Right cardiac atrium (tissue), 5 donors: Measurements from ENCODE around the gene SLC5A2. TPM values are rescaled to one million over a fixed set of nuclear protein-coding genes. Genes with fewer than 3 reads are reported as not detected.
"Not testable (repeated sequence)": the region's sequence is repeated elsewhere in the genome, so short reads cannot be mapped to it uniquely, and the experiment has no call there.

Experiments used
- ATAC-seq, 2 donors: fragments of 200-7000 bp; cut with Tn5 transposase; one replicate each; pipeline versions ENCODE4 v1.8.0 to v1.9.1; 2020; ENCODE audit warnings: moderate library complexity in 2 of 2, mild to moderate bottlenecking in 1 of 2
- DNase-seq, 3 donors: peaks; one replicate each; pipeline ENCODE4 v3.0.0-alpha.2; 2020
- H3K27ac ChIP-seq: one replicate; pipeline ENCODE4 v1.5.1; 2013; ENCODE audit warnings: mild to moderate bottlenecking, low read length, control low read depth, moderate library complexity
- H3K27me3 ChIP-seq: one replicate; pipeline ENCODE4 v1.6.1; 2013; ENCODE audit not compliant: control insufficient read depth, insufficient read depth
- H3K4me1 ChIP-seq: one replicate; pipeline ENCODE4 v1.6.1; 2013; ENCODE audit warnings: low read length; ENCODE audit not compliant: control insufficient read depth, insufficient read depth
- H3K4me3 ChIP-seq: one replicate; pipeline ENCODE4 v1.5.1; 2013; ENCODE audit warnings: low read length, control low read depth
- H3K9me3 ChIP-seq: one replicate; pipeline ENCODE4 v1.6.1; 2013; ENCODE audit warnings: low read length; ENCODE audit not compliant: control insufficient read depth
- WGBS: extraction: QIAGEN DNeasy Blood & Tissue Kit; methylation state at CpG from one replicate; pipeline ENCODE4 v1.1.7; 2013; 5-methylcytosine and 5-hydroxymethylcytosine counted together
- intact Hi-C, 4 donors: fragments of 100-400 bp; cut with DNase I; formaldehyde crosslinking; loops; one replicate each; pipeline versions ENCODE4 v1.11.0 to v1.14.0; 2022 to 2023
- long read RNA-seq, 4 donors: library from polyadenylated mRNA; unstranded; transcript quantifications; one replicate each; pipeline ENCODE4 v2.0.0, GENCODE V29; 2020 to 2021
- polyA plus RNA-seq: library from polyadenylated mRNA; stranded (reverse); fragments of 200-250 nt; gene quantifications from one replicate; pipeline ENCODE4 v1.2.3, GENCODE V29; 2013
- total RNA-seq, 4 donors: library from RNA; stranded (reverse); fragmentation: NEBNext Ultra II Directional; extraction: Animal tissue kit (Norgen Biotek cat#: 25700); gene quantifications; one replicate each; pipeline ENCODE4 v1.2.1, GENCODE V29; 2021
- donor health status: healthy with polysubstance abuse.
- donor health status: DM: no; HTN: yes; CAD: no.
- donor health status: DM: no; HTN: no; CAD: no.
- donor health status: DM: no; HTN: yes; CAD: no; lungs with severe emphysema.
- donor health status: DM: yes; HTN: yes; CAD: no.

SLC5A2 gene
- not detected for total RNA-seq
- 1.2 TPM for polyA plus RNA-seq
- long read RNA-seq, donor 1: 0 reads
- long read RNA-seq, donor 2: 0 reads
- long read RNA-seq, donor 3, partial matches to known transcripts: 0 of 1 reads
- long read RNA-seq, donor 3, other reads (novel, unspliced or antisense): 1 of 1 reads
- long read RNA-seq, donor 4: 0 reads

DNA sequence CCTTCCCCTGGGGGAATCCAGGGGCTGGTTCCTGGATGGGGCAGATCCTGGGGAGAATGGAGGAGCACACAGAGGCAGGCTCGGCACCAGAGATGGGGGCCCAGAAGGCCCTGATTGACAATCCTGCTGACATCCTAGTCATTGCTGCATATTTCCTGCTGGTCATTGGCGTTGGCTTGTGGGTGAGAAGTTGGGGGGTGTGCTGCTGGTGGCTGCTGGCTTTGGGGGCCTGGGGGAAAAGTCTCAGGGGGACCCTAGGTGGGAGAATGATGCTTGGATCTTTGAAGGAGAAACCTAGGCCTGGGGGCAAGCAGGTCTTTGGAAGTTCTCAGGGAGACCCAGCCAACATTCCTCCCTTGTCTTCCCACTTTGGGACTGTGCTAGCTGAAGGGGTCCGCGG lies at the start of gene SLC5A2:
Gene SLC5A2 (plus strand): TSS at position 43 of the 400 bp plus-strand sequence. CDS start 14 bp downstream, at position 57.
- no peak within 1 kb of the TSS for H3K27ac ChIP-seq
- no peak within 1 kb of the TSS for H3K4me3 ChIP-seq
- intact Hi-C loops: no loop called here
- DNase-seq (no peak), ATAC-seq (no peak)
- no peaks in the 10 kb centered on the region for H3K9me3 ChIP-seq
- 87% methylated on average over 4 of the region's 4 CpGs for WGBS
- H3K4me1 ChIP-seq: no peaks in the 10 kb centered on the region
- H3K27me3 ChIP-seq: no peaks in the 10 kb centered on the region

DNA sequence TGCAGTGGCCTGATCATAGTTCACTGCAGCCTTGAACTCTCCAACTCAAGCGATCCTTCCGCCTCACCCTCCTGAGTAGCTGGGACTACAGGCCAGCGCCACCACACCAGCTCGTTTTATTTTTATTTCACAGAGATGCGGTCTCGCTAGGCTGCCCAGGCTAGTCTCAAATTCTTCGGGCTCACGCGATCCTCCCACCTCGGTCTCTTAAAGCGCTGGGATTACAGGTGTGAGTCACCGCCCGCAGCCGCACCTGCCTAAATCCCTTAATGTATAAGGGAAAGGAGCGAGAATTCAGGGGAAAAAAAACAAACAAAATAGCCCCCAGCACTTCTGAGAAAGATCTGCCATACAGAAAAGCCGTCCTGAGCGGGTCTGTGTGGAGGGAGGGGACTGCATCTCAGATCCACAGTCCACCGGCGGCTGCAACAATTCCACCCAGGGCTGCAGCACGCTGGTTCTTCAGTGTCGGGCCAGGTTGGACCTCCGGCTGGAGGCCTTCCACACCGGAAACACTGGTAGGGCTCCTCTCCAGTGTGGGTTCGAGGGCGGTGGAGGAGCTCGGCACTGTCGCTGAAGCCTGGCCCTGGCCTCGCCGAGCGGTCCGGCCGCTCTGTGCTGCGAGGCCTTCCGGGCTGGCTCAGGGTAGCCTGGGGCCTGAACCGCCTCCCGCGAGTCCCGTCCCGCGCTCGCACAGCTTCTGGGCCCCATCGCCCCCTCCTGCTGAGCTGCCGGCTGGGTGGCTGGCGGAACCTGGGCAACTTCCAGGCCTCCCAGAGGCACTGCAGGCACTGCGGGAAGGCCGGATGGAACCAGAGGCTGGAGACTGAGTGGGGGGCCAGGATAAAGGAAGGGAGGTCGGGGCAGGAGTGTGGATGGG lies 47.3 kb upstream of the SLC5A2 start:
- no peaks in the 10 kb centered on the region for H3K27me3 ChIP-seq
- intact Hi-C loops: no loop called here
- H3K9me3 ChIP-seq: no peaks in the 10 kb centered on the region
- H3K27ac ChIP-seq: no peak overlapping the region
- WGBS: 94% methylated on average over 47 of the region's 47 CpGs
- DNase-seq: peak in 1 of 3 donors; percentile 45
- H3K4me3 ChIP-seq: no peak overlapping the region
- ATAC-seq: peak in 1 of 2 donors; percentile 23
- no peaks in the 10 kb centered on the region for H3K4me1 ChIP-seq

DNA sequence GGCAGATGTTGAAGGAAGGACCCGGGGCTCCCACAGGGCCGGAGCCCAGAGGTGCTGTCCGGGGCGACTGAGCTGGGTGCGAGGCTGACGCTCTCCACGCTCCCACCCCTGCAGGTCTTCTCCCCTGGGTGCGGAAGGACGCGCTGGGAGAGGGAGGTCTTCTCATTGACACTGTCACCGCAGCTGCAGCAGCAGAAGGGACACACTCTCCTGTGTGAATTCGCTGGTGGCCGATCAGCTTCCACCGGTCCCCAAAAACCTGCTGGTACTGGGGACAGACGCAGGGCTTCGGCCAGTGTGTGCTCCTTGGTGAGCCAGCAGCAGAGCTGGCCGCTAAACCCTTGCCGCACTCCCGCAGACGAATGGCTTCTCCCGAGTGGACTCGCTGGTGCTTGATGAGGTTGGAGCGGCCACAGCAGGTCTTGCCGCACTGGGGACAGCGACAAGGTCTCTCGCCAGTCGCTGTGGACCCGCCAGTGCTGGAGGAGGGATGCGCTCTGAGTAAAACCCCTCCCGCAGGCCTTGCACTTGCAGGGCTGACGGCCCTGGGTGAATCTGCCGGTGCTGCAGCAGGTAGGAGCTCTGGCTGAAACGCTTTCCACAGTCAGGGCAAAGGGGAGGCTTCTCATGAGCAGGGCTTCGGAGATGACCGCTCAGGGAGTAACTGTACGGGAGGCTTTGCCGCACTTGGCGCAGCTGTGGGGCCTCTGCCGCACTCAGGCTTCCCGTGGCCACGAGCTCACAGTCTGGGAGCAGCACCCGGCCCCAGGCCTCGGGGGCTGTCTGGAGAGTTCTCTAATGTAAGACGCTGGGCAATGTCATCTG lies 46.5 kb upstream of the SLC5A2 start:
- H3K27me3 ChIP-seq: no peaks in the 10 kb centered on the region
- H3K9me3 ChIP-seq: no peaks in the 10 kb centered on the region
- H3K4me1 ChIP-seq: no peaks in the 10 kb centered on the region
- H3K4me3 ChIP-seq: no peak overlapping the region
- ATAC-seq (peak in 1 of 2 donors; percentile 20), DNase-seq (no peak)
- H3K27ac ChIP-seq: no peak overlapping the region
- intact Hi-C loops: no loop called here
- WGBS: 92% methylated on average over 44 of the region's 44 CpGs

DNA sequence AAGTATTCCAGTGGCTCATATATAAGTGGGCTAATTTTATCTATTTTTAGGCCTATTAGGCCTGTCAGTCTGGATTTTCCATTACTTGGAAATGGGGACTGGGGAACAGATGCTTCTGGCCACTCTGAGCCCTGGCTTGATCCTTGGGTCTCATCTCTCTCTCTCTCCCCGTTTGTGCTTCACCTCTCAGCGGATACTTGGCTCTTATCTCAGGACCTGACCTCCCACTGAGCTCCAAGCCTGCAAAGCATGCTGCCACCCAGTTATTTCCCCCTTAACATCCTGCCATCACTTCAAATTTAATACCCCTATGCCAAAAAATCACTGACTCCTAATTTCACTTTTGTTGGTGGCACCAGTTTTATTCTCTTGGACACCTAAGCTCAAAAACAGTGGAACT lies 44.5 kb upstream of the SLC5A2 start:
- Histone ChIP-seq H3K4me3 (no peak overlapping the region), H3K4me1 (no peaks in the 10 kb centered on the region), H3K9me3 (no peaks in the 10 kb centered on the region), H3K27ac (no peak overlapping the region), H3K27me3 (no peaks in the 10 kb centered on the region)
- DNase-seq (no peak), ATAC-seq (no peak)
- intact Hi-C loops: no loop called here
- 52% methylated on average over 2 of the region's 2 CpGs for WGBS

DNA sequence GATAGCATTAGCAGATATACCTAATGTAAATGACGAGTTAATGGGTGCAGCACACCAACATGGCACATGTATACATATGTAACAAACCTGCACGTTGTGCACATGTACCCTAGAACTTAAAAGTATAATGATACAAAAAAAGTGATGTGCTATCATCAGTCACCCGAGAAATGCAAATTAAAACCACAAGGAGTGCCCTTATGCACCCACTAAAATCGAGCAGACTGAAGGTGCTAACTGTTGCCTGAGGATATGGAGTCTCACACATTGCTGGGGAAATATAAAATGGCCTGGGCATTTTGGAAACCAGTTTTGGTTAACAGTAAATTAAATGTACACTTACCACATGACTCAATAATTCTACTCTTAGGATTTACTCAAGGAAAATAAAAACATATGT lies 43.9 kb upstream of the SLC5A2 start:
- H3K27me3 ChIP-seq, ATAC-seq, H3K9me3 ChIP-seq, DNase-seq, intact Hi-C loops, H3K4me3 ChIP-seq, H3K4me1 ChIP-seq, H3K27ac ChIP-seq: not testable (repeated sequence)
- 49% methylated on average over 3 of the region's 4 CpGs for WGBS

DNA sequence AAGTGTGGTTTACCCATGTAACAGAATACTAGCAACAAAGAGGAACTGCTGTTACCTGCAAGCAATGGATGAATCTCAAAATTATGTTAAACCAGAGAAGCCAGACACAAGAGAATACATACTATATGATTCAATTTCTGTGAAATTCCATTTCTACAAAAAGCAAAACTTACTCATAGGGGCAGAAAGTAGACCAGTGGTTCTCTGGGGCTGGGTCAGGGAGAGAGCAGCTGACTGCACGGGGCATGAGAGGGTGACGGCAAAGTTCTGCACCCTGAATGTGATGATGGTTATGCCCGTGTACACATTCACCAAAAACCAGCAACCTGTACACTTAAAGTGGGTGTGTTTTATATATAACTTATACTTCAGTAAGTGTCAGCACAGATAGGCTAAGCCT lies 43.4 kb upstream of the SLC5A2 start:
- 75% methylated on average over 3 of the region's 3 CpGs for WGBS
- no peak overlapping the region for H3K27ac ChIP-seq

DNA sequence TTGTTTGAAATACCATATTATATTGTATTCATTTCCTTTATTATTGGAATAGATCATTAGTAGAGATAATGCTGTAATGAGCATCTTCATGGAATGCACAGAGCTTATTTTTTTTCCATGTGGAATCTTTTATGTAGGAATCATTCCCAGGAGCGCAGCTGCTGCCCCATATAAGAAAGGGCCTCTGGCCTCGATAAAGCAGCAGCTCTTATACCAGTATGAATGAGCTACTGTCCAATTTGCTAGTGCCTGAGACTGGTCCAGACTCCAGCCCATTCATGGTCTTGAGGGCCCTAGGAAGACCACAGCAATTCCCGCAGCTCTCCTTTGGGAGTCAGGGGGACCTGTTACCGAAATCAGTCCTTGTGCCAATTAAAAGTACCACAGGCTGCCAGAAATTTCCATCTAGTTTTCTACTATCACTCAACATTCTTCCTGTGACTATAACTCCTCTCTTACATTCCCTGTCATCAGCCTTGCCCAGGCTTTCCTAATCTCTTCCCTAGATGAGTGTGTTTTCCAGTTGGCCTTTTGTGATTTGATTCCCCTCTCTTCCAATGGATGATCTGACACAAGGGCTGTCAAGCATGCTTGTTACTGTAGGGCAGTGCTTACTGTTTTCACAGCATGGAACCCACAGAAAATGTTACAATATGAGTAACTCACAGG lies 42.3 kb upstream of the SLC5A2 start:
- Histone ChIP-seq H3K27ac (peak overlapping the region; percentile 20), H3K4me1 (no peaks in the 10 kb centered on the region), H3K4me3 (no peak overlapping the region), H3K27me3 (no peaks in the 10 kb centered on the region), H3K9me3 (no peaks in the 10 kb centered on the region)
- 45% methylated on average over 4 of the region's 4 CpGs for WGBS
- intact Hi-C loops: loop anchor here in 2 of 4 donors (5.0 kb wide), 2 partner anchors 453 to 458 kb away; partner anchors contain the start of gene HSD3B7 (in 1 of the 2)
- ATAC-seq (no peak), DNase-seq (no peak)

More for the DNA sequence above, 43.4 kb upstream of the SLC5A2 start:
- intact Hi-C loops: no loop called here
- Histone ChIP-seq H3K4me3 (no peak overlapping the region), H3K27me3 (no peaks in the 10 kb centered on the region), H3K9me3 (no peaks in the 10 kb centered on the region), H3K4me1 (no peaks in the 10 kb centered on the region)
- ATAC-seq: no peak
- DNase-seq: no peak

DNA sequence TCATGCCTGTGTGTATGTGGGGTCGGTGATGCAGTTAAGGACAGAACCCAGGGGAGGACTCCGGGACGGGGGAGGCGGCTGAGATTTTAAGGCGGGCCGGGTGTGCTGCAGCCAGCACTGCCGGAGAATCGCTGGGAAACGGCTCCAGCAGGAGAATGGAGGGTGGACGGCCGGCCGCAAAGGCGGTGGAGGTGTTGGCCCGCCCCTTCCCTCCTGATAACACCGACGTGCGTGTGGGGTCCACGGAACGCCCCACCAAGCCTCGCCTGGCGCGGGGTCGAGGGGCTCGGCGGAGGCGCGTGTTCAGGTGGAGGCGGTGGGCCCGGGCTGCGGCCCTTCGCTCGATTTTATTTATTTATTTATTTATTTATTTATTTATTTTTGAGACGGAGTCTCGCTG lies 41.0 kb upstream of the SLC5A2 start:
- no peaks in the 10 kb centered on the region for H3K4me1 ChIP-seq
- no peaks in the 10 kb centered on the region for H3K27me3 ChIP-seq
- intact Hi-C loops: loop anchor here in 2 of 4 donors (5.0 kb wide), 2 partner anchors 455 to 460 kb away; partner anchors contain the start of gene HSD3B7 (in 1 of the 2)
- H3K27ac ChIP-seq: no peak overlapping the region
- peak overlapping the region; percentile 50 for H3K4me3 ChIP-seq
- peak; percentile 2 to 6 for ATAC-seq
- H3K9me3 ChIP-seq: no peaks in the 10 kb centered on the region
- peak in 2 of 3 donors; percentile 57 to 66 for DNase-seq
- 58% methylated on average over 34 of the region's 34 CpGs for WGBS

DNA sequence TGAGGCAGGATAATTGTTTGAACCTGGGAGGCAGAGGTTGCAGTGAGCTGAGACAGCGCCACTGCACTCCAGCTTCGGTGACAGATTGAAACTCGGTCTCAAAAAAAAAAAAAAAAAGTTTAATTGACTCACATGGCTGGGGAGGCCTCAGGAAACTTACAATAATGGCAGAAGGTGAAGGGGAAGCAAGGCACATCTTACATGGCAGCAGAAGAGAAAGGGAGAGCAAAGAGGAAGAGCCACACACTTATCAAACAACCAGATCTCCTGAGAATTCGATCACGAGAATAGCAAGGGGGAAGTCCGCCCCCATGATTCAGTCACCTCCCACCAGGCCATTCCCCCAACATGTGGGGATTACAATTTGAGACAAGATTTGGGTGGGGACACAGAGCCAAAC lies 37.0 kb upstream of the SLC5A2 start:
- H3K27me3 ChIP-seq, H3K4me1 ChIP-seq, ATAC-seq, intact Hi-C loops, H3K4me3 ChIP-seq, DNase-seq, H3K9me3 ChIP-seq, H3K27ac ChIP-seq: not testable (repeated sequence)
- WGBS: 69% methylated on average over 6 of the region's 6 CpGs

DNA sequence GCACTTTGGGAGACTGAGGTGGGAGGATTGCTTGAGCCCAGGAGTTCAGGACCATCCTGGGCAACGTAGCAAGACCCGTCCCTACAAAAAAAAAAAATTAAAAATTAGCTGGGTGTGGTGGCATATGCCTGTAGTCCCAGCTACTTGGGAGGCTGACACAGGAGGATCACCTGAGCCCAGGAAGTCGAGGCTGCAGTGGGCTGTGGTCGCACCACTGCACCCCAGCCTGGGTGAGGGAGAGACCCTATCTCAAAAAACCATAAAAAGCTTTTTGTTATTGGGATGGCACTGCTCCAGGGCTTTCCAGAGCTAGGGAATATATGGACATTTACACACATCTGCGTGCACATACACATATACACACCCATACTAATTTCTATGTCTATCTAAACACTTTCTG lies 31.7 kb upstream of the SLC5A2 start:
- WGBS: 86% methylated on average over 5 of the region's 5 CpGs
- DNase-seq (no peak), ATAC-seq (no peak)
- Histone ChIP-seq H3K27ac (no peak overlapping the region), H3K4me1 (peaks cover 13% of the 10 kb centered on the region), H3K27me3 (no peaks in the 10 kb centered on the region), H3K4me3 (no peak overlapping the region), H3K9me3 (no peaks in the 10 kb centered on the region)
- intact Hi-C loops: loop anchor here in 1 of 4 donors (10.0 kb wide), 1 partner anchor 466 kb away; the partner anchor contains the start of gene HSD3B7
